Urinary bladder (tissue), 4 donors: ENCODE measurements around the gene ADARB2. TPM values are rescaled to one million over a fixed set of nuclear protein-coding genes. Genes with fewer than 3 reads are reported as not detected.
"Not testable (repeated sequence)": the region's sequence is repeated elsewhere in the genome, so short reads cannot be mapped to it uniquely, and the experiment has no call there.

Experiments used
- DNase-seq: peaks from one replicate; pipeline ENCODE4 v3.0.0-alpha.2; 2015; ENCODE audit errors: extremely low spot score
- H3K27ac ChIP-seq: one replicate; pipeline ENCODE4 v1.5.1; 2013; ENCODE audit warnings: low read depth, mild to moderate bottlenecking, moderate library complexity
- H3K36me3 ChIP-seq: one replicate; pipeline ENCODE4 v1.6.1; 2013; ENCODE audit warnings: mild to moderate bottlenecking, moderate library complexity; ENCODE audit not compliant: insufficient read depth
- H3K4me1 ChIP-seq: one replicate; pipeline ENCODE4 v1.6.1; 2013; ENCODE audit warnings: mild to moderate bottlenecking, moderate library complexity; ENCODE audit not compliant: insufficient read depth
- H3K4me3 ChIP-seq: one replicate; pipeline ENCODE4 v1.5.1; 2013; ENCODE audit warnings: low read depth, low read length
- WGBS: extraction: QIAGEN DNeasy Blood & Tissue Kit; methylation state at CpG from one replicate; pipeline ENCODE4 v1.1.7; 2013; 5-methylcytosine and 5-hydroxymethylcytosine counted together
- polyA plus RNA-seq: library from polyadenylated mRNA; stranded (reverse); fragments of 200-250 nt; gene quantifications from one replicate; pipeline ENCODE4 v1.2.3, GENCODE V29; 2013
- total RNA-seq: library from RNA; depleted of rRNA; stranded (reverse); fragments of >200 nt; gene quantifications from one replicate; pipeline ENCODE4 v1.2.3, GENCODE V29; 2014
- donor health status: healthy with polysubstance abuse.
- donor health status: healthy.

The ADARB2 gene
- total and polyA plus RNA-seq, 2 donors = 0.26 to 1.0 TPM

DNA sequence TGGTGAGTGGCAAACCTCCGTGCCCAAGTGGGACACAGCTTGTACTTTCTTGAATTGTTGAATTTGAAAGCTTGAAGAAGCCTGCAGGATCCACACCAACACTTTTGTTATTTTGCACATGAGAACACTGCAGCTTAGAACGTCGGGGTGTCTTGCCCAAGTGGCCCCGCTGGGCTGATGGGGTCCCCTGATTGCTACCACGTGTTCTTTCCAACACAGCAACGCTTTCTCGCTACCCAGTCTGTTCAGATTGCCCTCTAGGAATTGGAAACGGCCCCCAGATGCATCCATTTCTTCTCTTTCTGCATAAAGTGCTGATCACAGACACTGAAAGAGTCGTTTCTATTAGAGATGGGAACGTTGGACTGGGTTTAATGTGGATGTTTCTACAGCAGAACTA is 268.5 kb downstream of the ADARB2 start:
- Histone ChIP-seq H3K4me3 (no peak overlapping the region), H3K4me1 (no peaks in the 10 kb centered on the region), H3K27ac (no peak overlapping the region), H3K36me3 (no peaks in the 10 kb centered on the region)
- 68% methylated on average over 10 of the region's 10 CpGs for WGBS
- DNase-seq = no peak

DNA sequence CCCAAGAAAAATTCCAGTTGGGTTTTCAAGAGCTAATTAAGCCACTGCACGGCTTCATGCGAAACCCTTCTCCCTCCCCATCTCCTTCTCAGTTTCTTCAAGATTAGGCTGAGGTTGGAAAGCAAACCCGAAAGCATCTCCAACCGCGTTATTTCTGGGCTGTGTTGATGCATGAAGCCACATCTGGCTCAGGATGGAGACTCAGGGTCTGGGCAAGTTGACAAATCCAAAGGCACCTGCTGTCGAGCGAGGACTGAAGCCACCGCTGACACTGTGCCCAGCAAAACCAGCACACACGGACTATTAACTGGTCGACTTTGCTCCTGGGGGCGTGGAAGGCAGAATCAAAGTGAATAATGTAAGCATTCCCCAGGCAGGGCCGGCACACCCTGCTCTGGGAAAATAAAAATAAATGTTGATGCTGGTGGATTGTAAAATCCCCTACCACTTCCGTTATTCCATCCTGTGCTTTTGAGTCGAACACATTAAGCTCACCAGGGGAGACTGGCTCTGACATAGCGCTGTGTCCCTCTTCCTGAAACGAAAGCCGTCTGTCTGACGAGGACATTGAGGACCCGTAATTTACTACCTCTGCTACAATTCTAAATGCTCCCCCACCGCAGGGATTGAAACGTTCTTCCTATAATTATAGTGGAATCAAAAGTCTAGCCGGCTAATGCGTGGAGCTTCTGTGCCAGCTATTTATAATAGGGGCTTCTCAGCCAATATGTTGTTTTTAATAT is 269.8 kb downstream of the ADARB2 start:
- Histone ChIP-seq H3K4me1 (no peaks in the 10 kb centered on the region), H3K4me3 (no peak overlapping the region), H3K36me3 (no peaks in the 10 kb centered on the region), H3K27ac (no peak overlapping the region)
- 59% methylated on average over 23 of the region's 23 CpGs for whole genome bisulfite sequencing
- no peak for DNase-seq

DNA sequence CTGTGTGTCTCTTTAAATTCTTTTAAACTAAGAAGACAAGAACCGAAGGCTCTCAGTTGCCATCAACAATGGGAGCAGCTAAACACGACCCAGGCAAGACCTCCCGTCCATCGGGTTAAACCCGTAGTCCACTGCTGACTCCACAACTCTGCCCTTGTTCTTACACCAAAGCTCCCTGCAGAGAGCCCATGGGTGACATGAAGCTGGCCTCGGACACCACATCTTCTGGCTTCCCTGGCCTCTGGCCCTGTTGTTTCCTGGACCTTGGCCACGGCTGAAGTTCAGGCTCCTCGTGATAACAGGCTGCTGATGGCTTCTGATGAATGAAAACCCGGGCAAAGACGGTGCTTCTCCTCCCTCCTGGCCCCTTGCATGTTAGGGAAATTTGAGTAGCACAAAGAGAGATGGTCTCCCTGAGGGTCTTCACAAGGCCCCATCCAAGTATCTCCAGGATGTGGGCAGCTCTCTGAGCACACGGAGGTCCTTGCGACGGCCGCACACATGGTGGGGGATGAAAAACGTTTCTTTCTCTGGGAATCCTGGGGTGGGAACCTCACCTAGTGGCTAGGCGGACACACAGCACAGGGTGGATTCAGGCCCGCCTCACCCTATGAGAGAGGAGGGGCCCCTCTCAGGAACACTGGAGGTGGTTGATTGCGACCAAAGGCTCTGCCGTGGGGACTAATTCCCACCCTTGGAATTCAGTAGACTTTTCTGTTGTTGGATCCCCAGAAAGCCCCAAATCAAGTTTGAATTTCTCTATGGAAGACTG is 271.1 kb downstream of the ADARB2 start:
- Histone ChIP-seq H3K27ac (no peak overlapping the region), H3K4me3 (no peak overlapping the region), H3K36me3 (no peaks in the 10 kb centered on the region), H3K4me1 (no peaks in the 10 kb centered on the region)
- DNase-seq = no peak
- WGBS = 56% methylated on average over 19 of the region's 19 CpGs

DNA sequence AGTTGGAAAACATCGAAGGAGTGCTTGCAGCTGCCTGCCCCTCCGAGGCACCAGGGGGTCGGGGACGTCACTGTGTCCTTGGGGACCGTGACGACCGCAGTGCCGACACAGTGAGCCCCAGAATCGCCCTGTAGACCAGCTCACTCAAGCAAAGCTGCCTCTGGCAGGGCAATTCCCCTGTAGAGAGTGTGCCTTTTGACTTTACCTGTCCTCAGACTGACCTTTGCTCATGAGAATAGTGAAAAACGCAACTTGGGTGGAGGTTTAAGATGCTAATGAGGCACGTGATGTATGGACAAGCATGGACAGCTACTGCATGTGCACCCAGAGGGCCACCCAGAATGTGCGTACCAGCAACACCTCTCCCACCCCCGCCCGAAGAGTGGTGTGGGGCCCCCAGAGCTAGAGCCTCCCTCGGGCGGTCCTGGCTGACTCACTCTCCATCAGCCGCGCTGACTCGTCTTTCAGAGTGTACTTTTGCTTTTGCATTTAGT is 271.9 kb downstream of the ADARB2 start:
- 68% methylated on average over 19 of the region's 19 CpGs for WGBS
- no peak overlapping the region for H3K4me3 ChIP-seq

DNA sequence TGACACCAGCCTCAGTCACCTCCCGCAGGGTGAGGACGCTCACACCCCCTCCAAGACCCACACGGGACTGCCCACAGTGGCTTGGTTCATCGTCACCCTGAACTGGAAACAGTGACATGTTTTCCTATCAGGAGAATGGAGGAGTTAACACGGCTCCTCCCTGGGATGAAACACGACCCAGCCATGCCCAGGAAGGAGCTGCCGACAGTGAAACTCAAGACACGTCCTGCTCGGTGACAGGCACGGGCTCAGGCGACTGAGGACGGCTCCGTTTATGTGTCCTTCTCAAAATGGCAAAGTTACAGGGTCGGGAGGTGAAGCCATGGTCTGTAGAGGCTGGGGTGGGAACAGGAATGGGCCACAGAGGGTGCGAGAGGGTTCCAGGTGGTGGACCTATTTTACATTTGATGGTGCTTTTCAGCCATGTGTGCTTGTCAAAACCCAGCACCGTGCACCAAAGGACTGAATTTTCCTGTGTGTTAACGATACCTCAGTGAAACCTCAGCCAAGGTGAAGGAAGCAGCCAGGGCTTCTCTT is 272.4 kb downstream of the ADARB2 start:
- H3K27ac ChIP-seq = no peak overlapping the region
- no peaks in the 10 kb centered on the region for H3K36me3 ChIP-seq
- 26% methylated on average over 17 of the region's 17 CpGs for WGBS
- H3K4me3 ChIP-seq = no peak overlapping the region
- H3K4me1 ChIP-seq = no peaks in the 10 kb centered on the region
- DNase-seq = no peak

More for the DNA sequence above, 271.9 kb downstream of the ADARB2 start:
- Histone ChIP-seq H3K27ac (no peak overlapping the region), H3K4me1 (no peaks in the 10 kb centered on the region), H3K36me3 (no peaks in the 10 kb centered on the region)
- DNase-seq = no peak

DNA sequence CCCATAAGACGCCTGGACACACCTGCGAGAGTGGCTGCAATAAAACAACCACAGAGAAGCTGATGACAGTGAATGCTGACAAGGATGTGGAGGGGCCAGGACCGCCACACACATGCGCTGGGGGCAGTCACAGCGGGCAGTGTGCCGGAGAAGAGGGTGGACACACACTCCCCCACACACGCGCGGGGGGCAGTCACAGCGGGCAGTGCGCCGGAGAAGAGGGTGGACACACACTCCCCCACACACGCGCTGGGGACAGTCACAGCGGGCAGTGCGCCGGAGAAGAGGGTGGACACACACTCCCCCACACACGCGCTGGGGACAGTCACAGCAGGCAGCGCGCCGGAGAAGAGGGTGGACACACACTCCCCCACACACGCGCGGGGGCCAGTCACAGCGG is 273.4 kb downstream of the ADARB2 start:
- DNase-seq, H3K27ac ChIP-seq, H3K4me3 ChIP-seq, H3K4me1 ChIP-seq, H3K36me3 ChIP-seq: not testable (repeated sequence)
- WGBS = 80% methylated on average over 26 of the region's 26 CpGs

DNA sequence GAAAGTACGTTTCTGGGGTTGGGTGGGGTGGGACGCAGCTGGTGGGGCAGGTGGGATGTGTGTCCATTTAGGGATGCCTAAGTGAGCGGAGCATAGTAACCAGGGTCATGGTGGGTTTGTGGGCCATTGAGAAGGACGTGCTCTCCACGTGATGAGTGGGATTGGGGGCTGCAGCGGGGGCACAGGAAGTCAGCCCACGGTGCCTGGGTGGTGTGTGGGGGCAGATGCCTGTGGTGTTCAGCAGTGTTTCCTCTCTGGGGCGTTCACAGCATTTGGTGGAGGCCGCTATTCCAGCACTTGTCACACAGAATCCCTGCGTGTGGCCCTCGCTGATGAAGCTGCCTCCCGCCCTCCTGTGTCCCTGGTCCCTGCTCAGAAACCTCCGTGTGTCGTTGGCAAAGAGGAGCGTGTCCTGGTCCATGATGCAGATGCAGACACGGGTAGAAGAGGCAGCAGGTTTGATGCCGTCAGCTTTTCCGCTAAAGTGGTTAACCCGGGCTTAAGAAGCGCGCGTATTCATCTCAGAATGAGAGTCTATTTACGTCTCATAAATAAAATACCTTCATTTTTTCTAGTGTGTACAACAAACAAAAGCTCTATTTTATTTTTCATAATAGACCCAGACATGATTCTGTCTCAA is 274.2 kb downstream of the ADARB2 start:
- Histone ChIP-seq H3K36me3 (no peaks in the 10 kb centered on the region), H3K4me3 (no peak overlapping the region), H3K4me1 (no peaks in the 10 kb centered on the region), H3K27ac (no peak overlapping the region)
- WGBS = 76% methylated on average over 23 of the region's 23 CpGs
- no peak for DNase-seq

DNA sequence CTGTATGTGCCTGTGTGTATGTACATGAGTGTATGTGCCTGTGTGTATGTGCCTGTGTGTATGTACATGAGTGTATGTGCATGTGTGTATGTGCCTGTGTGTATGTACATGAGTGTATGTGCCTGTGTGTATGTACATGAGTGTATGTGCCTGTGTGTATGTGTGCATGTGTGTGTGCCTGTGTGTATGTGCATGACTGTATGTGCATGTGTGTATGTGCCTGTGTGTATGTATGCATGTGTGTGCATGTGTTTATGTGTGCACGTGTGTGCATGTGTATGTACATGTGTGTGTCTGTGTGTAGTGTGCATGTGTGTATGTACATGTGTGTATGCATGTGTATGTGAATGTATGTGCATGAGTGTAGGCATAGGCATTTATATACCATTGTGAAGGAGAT is 274.8 kb downstream of the ADARB2 start:
- no peaks in the 10 kb centered on the region for H3K36me3 ChIP-seq
- no peaks in the 10 kb centered on the region for H3K4me1 ChIP-seq
- no peak overlapping the region for H3K27ac ChIP-seq
- DNase-seq = no peak
- WGBS = 85% methylated on average over 1 of the region's 1 CpG
- no peak overlapping the region for H3K4me3 ChIP-seq

DNA sequence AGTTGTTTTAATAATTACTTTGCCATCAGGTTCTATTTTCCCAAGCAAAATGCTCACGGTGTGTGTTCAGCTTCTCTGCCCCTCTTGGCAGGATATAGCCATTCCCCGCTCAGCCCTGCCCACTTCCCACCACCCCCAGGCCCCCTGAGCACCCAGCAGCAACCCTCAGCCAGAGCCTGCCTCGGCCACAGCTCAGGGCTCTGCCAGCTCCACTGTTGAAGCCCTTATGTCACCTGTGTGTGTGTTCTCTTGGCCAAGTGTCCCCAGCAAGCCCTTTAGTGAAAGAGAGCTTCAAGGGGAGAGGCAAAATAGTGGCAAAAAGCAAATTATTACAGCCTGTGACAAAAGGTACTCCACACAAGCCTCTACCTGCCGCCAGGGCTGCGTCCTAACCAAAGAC is 275.3 kb downstream of the ADARB2 start:
- Histone ChIP-seq H3K4me1 (no peaks in the 10 kb centered on the region), H3K36me3 (no peaks in the 10 kb centered on the region), H3K27ac (no peak overlapping the region), H3K4me3 (no peak overlapping the region)
- no peak for DNase-seq
- 73% methylated on average over 5 of the region's 5 CpGs for WGBS

DNA sequence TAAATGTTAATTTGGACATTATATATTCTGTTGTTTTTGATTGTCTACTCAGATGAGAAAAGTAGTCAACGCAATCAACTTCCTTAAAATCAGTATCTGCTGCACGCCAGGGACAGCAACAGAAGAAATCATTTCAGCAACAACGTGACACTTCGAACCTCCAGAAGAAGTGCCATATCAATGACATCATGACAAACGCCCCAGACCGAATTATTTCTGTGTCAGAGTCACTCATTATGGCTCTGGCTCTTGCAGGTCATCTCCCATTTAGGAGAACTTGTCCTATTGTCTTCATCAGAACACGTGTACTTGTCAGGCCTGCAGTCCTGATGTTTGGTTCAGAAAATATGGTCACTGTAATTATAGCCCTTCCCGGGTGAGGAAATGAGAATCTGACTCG is 276.3 kb downstream of the ADARB2 start:
- Histone ChIP-seq H3K4me3 (no peak overlapping the region), H3K27ac (no peak overlapping the region), H3K36me3 (no peaks in the 10 kb centered on the region), H3K4me1 (no peaks in the 10 kb centered on the region)
- WGBS = 64% methylated on average over 9 of the region's 9 CpGs
- DNase-seq = no peak

DNA sequence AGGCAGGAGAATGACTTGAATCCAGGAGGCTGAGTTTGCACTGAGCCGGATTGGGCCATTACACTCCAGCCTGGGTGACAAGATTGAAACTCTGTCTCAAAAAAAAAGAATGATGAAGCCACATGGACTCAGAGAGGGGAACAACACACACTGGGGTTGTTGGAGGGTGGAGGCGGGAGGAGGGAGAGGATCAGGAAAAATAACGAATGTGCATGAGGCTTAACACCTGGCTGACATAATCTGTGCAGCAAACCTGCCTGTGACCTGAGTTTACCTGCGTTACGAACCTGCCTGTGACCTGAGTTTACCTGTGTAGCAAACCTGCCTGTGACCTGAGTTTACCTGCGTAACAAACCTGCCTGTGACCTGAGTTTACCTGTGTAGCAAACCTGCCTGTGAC is 277.7 kb downstream of the ADARB2 start:
- not testable (repeated sequence) for DNase-seq, H3K27ac ChIP-seq, H3K36me3 ChIP-seq, H3K4me3 ChIP-seq, H3K4me1 ChIP-seq
- WGBS = 88% methylated on average over 6 of the region's 6 CpGs

DNA sequence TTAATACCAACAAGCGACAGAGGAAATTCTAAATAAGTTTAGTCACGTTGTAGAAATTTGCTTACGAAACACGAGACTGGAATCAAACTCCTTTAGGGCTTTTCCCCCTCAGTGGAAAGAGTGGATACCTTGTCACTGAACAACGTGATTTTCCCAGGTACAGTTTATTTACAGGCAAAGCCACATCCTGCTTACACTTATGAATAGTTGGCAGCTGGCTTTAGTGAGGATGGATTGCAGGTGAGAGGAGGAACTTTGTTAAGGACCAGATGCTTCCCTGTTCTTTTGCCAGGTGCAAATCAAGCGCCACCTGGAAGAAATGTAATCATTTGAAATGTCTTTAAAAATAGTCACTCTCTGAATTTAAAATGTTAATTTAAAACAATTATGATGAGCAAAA is 282.4 kb downstream of the ADARB2 start:
- no peak overlapping the region for H3K4me3 ChIP-seq
- no peak for DNase-seq
- no peaks in the 10 kb centered on the region for H3K4me1 ChIP-seq
- 66% methylated on average over 6 of the region's 6 CpGs for WGBS
- H3K36me3 ChIP-seq = no peaks in the 10 kb centered on the region
- no peak overlapping the region for H3K27ac ChIP-seq

DNA sequence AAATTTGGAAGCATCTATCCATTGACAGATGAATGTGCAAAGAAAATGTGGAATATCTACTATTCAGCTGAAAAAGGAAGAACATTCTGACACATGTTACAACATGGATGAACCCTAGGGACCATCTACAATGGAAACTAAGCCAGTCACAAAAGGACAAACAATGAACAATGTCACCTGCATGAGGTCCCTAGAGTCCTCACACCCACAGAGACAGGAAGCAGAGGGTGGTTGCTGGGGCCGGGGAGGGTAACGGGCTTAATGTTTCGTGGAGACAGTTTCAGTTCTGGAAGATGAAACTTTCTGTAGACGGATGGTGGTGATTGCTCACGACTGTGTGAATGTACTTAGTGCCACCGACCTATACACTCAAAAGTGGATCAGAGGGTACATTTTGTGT is 282.9 kb downstream of the ADARB2 start:
- H3K36me3 ChIP-seq = no peaks in the 10 kb centered on the region
- H3K4me1 ChIP-seq = no peaks in the 10 kb centered on the region
- H3K27ac ChIP-seq = no peak overlapping the region
- no peak overlapping the region for H3K4me3 ChIP-seq
- 82% methylated on average over 6 of the region's 6 CpGs for WGBS
- no peak for DNase-seq
